HepG2 (cell line): Measurements from ENCODE around the gene UQCR10. TPM values are rescaled to one million over a fixed set of nuclear protein-coding genes. Genes with fewer than 3 reads are reported as not detected.

Experiments used
- CEBPB ChIP-seq: IDR thresholded peaks from 2 replicates; pipeline ENCODE4 v1.6.1; 2011; ENCODE audit warnings: low read depth, low read length, improper control_type of control experiment, borderline replicate concordance
- FOXA1 ChIP-seq, 2 experiments: fragments of 450-650 bp in 1 of 2; sonication (generic) in 1 of 2; formaldehyde crosslinking in 1 of 2; IDR thresholded peaks; 2 replicates each; pipeline versions ENCODE4 v1.4.0 to v1.6.1; 2016 to 2020; ENCODE audit warnings: missing genetic modification reagents in 1 of 2
- FOXC1 ChIP-seq: sonication (generic); formaldehyde crosslinking; IDR thresholded peaks from 2 replicates; pipeline ENCODE4 v1.8.0; 2022; ENCODE audit warnings: mild to moderate bottlenecking, missing genetic modification reagents, borderline replicate concordance
- HMG20B ChIP-seq: conservative IDR thresholded peaks from 2 replicates; pipeline ENCODE4 v1.6.1; 2016; ENCODE audit warnings: missing genetic modification reagents, missing compliant biosample characterization
- IRX3 ChIP-seq: sonication (generic); formaldehyde crosslinking; IDR thresholded peaks from 2 replicates; pipeline ENCODE4 v1.8.1; 2023; ENCODE audit warnings: mild to moderate bottlenecking, low read depth, missing genetic modification reagents, borderline replicate concordance
- KMT2A ChIP-seq: sonication (generic); formaldehyde crosslinking; IDR thresholded peaks from 2 replicates; pipeline ENCODE4 v1.4.0; 2020; ENCODE audit warnings: missing genetic modification reagents
- LCORL ChIP-seq, 2 experiments: fragments of 450-650 bp in 1 of 2; sonication (generic) in 1 of 2; formaldehyde crosslinking in 1 of 2; IDR thresholded peaks; 2 replicates each; pipeline versions ENCODE4 v1.5.0 to v1.6.1; 2017 to 2020; ENCODE audit warnings: antibody characterized with exemption in 1 of 2, missing genetic modification reagents in 1 of 2
- MTA1 ChIP-seq: sonication (generic); formaldehyde crosslinking; IDR thresholded peaks from 2 replicates; pipeline ENCODE4 v1.4.0; 2020; ENCODE audit warnings: missing genetic modification reagents, mild to moderate bottlenecking, borderline replicate concordance
- MYNN ChIP-seq: sonication (generic); formaldehyde crosslinking; IDR thresholded peaks from 2 replicates; pipeline ENCODE4 v1.4.0; 2020; ENCODE audit warnings: mild to moderate bottlenecking, low read depth, missing genetic modification reagents
- NFE2L1 ChIP-seq: sonication (generic); formaldehyde crosslinking; IDR thresholded peaks from 2 replicates; pipeline ENCODE4 v1.4.0; 2020; ENCODE audit warnings: missing genetic modification reagents, mild to moderate bottlenecking, borderline replicate concordance
- RFXANK ChIP-seq: IDR thresholded peaks from 2 replicates; pipeline ENCODE4 v1.6.1; 2016
- TOE1 ChIP-seq: sonication (generic); formaldehyde crosslinking; IDR thresholded peaks from 2 replicates; pipeline ENCODE4 v1.4.0; 2020; ENCODE audit warnings: mild to moderate bottlenecking, missing genetic modification reagents
- TRIM24 ChIP-seq: sonication (generic); formaldehyde crosslinking; IDR thresholded peaks from 2 replicates; pipeline ENCODE4 v1.8.0; 2022; ENCODE audit warnings: mild to moderate bottlenecking, missing genetic modification reagents
- ZNF33B ChIP-seq: sonication (generic); formaldehyde crosslinking; IDR thresholded peaks from 2 replicates; pipeline ENCODE4 v1.5.1; 2020; ENCODE audit warnings: mild to moderate bottlenecking, missing genetic modification reagents
- ZNF549 ChIP-seq: sonication (generic); formaldehyde crosslinking; IDR thresholded peaks from 2 replicates; pipeline ENCODE4 v1.5.0; 2020; ENCODE audit warnings: missing genetic modification reagents
- ZNF557 ChIP-seq: sonication (generic); formaldehyde crosslinking; IDR thresholded peaks from 2 replicates; pipeline ENCODE4 v1.4.0; 2020; ENCODE audit warnings: missing genetic modification reagents
- ZNF563 ChIP-seq: sonication (generic); formaldehyde crosslinking; IDR thresholded peaks from 2 replicates; pipeline ENCODE4 v1.8.0; 2022; ENCODE audit warnings: mild to moderate bottlenecking, moderate library complexity, missing genetic modification reagents
- ZNF616 ChIP-seq: sonication (generic); formaldehyde crosslinking; IDR thresholded peaks from 2 replicates; pipeline ENCODE4 v1.5.0; 2020; ENCODE audit warnings: low read depth, mild to moderate bottlenecking, missing genetic modification reagents
- polyA plus RNA-seq, 8 experiments: library from polyadenylated mRNA; depleted of rRNA in 3 of 8; stranded (reverse) in 7 of 8; unstranded in 1 of 8; fragments of >200 nt; fragmentation: Illumina TruSeq in 4 of 8; extraction: Trizol in 4 of 8; gene quantifications; 2 replicates each; pipeline versions ENCODE4 v1.2.1 to v1.2.3, GENCODE V29; 2011 to 2016; ENCODE audit warnings: low read depth in 4 of 8, missing spikeins in 1 of 8, mixed read lengths in 1 of 8; ENCODE audit not compliant: insufficient read depth in 1 of 8
- total RNA-seq, 5 experiments: library from RNA; depleted of rRNA; stranded (reverse); fragments of >200 nt; fragmentation: Illumina TruSeq; extraction: Trizol; gene quantifications; 2 replicates each; pipeline ENCODE4 v1.2.3, GENCODE V29; 2016; ENCODE audit warnings: low read depth in 1 of 5
- TF ChIP-seq, protein P1 (sequence below): sonication (generic); formaldehyde crosslinking; IDR thresholded peaks from 2 replicates; pipeline ENCODE4 v1.4.0; 2020; ENCODE audit warnings: mild to moderate bottlenecking, missing genetic modification reagents
- TF ChIP-seq, protein P2 (sequence below), 2 experiments: IDR thresholded peaks; 2 replicates each; pipeline ENCODE4 v1.6.1; 2011 to 2012; ENCODE audit warnings: low read length in 2 of 2, borderline replicate concordance in 1 of 2, low read depth in 1 of 2, mild to moderate bottlenecking in 1 of 2, moderate library complexity in 1 of 2
- TF ChIP-seq, protein P3 (sequence below): IDR thresholded peaks from 2 replicates; pipeline ENCODE4 v1.6.1; 2016; ENCODE audit warnings: missing compliant biosample characterization, missing genetic modification reagents, borderline replicate concordance

Gene UQCR10
- total and polyA plus RNA-seq, 2 of the 13 experiments (the other 11 are each of a cell fraction or from before 2014, with no cell fraction given) = 225 to 232 TPM

DNA sequence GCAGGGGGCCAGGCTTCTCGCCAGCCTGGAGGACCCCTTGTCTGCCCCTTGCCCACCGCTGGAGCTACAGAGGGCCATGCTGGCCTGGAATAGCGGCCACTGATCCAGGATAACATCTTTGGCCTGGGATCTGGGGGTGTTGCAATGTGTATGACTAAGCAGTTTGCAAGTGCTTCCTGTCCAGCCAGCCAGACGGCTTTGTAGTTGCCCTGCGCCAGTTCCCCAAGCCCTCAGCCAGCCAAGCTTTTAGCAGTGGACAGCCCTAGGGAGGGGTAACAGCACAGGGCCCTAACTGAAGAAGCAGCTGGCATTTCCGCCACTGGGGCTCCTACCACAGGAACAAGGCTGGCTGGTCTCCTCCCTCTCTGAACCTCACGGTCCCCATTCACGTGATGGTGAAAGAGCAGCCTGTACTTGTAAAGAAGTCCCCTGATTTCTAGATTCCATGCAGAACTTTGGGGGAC is 32.1 kb downstream of the UQCR10 start (continued):
- TF ChIP-seq, protein P1, sequence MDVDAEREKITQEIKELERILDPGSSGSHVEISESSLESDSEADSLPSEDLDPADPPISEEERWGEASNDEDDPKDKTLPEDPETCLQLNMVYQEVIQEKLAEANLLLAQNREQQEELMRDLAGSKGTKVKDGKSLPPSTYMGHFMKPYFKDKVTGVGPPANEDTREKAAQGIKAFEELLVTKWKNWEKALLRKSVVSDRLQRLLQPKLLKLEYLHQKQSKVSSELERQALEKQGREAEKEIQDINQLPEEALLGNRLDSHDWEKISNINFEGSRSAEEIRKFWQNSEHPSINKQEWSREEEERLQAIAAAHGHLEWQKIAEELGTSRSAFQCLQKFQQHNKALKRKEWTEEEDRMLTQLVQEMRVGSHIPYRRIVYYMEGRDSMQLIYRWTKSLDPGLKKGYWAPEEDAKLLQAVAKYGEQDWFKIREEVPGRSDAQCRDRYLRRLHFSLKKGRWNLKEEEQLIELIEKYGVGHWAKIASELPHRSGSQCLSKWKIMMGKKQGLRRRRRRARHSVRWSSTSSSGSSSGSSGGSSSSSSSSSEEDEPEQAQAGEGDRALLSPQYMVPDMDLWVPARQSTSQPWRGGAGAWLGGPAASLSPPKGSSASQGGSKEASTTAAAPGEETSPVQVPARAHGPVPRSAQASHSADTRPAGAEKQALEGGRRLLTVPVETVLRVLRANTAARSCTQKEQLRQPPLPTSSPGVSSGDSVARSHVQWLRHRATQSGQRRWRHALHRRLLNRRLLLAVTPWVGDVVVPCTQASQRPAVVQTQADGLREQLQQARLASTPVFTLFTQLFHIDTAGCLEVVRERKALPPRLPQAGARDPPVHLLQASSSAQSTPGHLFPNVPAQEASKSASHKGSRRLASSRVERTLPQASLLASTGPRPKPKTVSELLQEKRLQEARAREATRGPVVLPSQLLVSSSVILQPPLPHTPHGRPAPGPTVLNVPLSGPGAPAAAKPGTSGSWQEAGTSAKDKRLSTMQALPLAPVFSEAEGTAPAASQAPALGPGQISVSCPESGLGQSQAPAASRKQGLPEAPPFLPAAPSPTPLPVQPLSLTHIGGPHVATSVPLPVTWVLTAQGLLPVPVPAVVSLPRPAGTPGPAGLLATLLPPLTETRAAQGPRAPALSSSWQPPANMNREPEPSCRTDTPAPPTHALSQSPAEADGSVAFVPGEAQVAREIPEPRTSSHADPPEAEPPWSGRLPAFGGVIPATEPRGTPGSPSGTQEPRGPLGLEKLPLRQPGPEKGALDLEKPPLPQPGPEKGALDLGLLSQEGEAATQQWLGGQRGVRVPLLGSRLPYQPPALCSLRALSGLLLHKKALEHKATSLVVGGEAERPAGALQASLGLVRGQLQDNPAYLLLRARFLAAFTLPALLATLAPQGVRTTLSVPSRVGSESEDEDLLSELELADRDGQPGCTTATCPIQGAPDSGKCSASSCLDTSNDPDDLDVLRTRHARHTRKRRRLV (CRISPR knock-in tag) = no peak
- no peak for TF ChIP-seq ZNF549
- no peak for TF ChIP-seq MYNN
- TF ChIP-seq ZNF563 = no peak
- TF ChIP-seq FOXA1 (IDR thresholded peaks at IDR 0.05) = no peak
- no peak for TF ChIP-seq FOXA1 (CRISPR knock-in tag; IDR thresholded peaks at IDR 0.05)
- TF ChIP-seq NFE2L1 (CRISPR knock-in tag) = peak; percentile 97; the same call in 1 of the 2 replicates
- TF ChIP-seq ZNF33B = no peak
- TF ChIP-seq, protein P2, sequence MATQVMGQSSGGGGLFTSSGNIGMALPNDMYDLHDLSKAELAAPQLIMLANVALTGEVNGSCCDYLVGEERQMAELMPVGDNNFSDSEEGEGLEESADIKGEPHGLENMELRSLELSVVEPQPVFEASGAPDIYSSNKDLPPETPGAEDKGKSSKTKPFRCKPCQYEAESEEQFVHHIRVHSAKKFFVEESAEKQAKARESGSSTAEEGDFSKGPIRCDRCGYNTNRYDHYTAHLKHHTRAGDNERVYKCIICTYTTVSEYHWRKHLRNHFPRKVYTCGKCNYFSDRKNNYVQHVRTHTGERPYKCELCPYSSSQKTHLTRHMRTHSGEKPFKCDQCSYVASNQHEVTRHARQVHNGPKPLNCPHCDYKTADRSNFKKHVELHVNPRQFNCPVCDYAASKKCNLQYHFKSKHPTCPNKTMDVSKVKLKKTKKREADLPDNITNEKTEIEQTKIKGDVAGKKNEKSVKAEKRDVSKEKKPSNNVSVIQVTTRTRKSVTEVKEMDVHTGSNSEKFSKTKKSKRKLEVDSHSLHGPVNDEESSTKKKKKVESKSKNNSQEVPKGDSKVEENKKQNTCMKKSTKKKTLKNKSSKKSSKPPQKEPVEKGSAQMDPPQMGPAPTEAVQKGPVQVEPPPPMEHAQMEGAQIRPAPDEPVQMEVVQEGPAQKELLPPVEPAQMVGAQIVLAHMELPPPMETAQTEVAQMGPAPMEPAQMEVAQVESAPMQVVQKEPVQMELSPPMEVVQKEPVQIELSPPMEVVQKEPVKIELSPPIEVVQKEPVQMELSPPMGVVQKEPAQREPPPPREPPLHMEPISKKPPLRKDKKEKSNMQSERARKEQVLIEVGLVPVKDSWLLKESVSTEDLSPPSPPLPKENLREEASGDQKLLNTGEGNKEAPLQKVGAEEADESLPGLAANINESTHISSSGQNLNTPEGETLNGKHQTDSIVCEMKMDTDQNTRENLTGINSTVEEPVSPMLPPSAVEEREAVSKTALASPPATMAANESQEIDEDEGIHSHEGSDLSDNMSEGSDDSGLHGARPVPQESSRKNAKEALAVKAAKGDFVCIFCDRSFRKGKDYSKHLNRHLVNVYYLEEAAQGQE (IDR thresholded peaks at IDR 0.05; ENCODE audit: borderline replicate concordance in 1 of 2, low read depth in 1 of 2, low read length in 2 of 2) = no peak
- no peak for TF ChIP-seq LCORL (IDR thresholded peaks at IDR 0.05)
- TF ChIP-seq LCORL (CRISPR knock-in tag; IDR thresholded peaks at IDR 0.05) = peak; percentile 50; the same call in 1 of the 2 replicates
- no peak for TF ChIP-seq ZNF616 (CRISPR knock-in tag)
- TF ChIP-seq HMG20B (CRISPR knock-in tag) = peak; percentile 66; the same call in 1 of the 2 replicates
- peak; percentile 65; the same call in 1 of the 2 replicates for TF ChIP-seq MTA1 (CRISPR knock-in tag)
- no peak; the same call in 1 of the 2 replicates for TF ChIP-seq RFXANK
- TF ChIP-seq FOXC1 (CRISPR knock-in tag) = no peak
- no peak for TF ChIP-seq IRX3 (CRISPR knock-in tag)
- TF ChIP-seq ZNF557 (CRISPR knock-in tag) = no peak
- TF ChIP-seq TOE1 = no peak
- peak; percentile 97 for TF ChIP-seq CEBPB
- 0 out of 2 replicates have a peak, but pooled peaks have one; percentile 37 for TF ChIP-seq KMT2A (CRISPR knock-in tag)
- TF ChIP-seq TRIM24 (CRISPR knock-in tag) = no peak
- TF ChIP-seq, protein P3, sequence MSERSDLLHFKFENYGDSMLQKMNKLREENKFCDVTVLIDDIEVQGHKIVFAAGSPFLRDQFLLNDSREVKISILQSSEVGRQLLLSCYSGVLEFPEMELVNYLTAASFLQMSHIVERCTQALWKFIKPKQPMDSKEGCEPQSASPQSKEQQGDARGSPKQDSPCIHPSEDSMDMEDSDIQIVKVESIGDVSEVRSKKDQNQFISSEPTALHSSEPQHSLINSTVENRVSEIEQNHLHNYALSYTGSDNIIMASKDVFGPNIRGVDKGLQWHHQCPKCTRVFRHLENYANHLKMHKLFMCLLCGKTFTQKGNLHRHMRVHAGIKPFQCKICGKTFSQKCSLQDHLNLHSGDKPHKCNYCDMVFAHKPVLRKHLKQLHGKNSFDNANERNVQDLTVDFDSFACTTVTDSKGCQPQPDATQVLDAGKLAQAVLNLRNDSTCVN = 0 out of 2 replicates have a peak, but pooled peaks have one; percentile 20
